Melanocyte of skin (primary cell): ENCODE results near the gene SPIN2A. TPM values are rescaled to one million over a fixed set of nuclear protein-coding genes. Genes with fewer than 3 reads are reported as not detected.

Source experiments
- total RNA-seq, 2 donors: library from RNA; depleted of rRNA; stranded (reverse); fragments of >200 nt; gene quantifications; 2 replicates each; pipeline ENCODE4 v1.2.3, GENCODE V29; 2012

SPIN2A gene
- total RNA-seq: under 1 TPM; 0.33 to 0.34 TPM

DNA sequence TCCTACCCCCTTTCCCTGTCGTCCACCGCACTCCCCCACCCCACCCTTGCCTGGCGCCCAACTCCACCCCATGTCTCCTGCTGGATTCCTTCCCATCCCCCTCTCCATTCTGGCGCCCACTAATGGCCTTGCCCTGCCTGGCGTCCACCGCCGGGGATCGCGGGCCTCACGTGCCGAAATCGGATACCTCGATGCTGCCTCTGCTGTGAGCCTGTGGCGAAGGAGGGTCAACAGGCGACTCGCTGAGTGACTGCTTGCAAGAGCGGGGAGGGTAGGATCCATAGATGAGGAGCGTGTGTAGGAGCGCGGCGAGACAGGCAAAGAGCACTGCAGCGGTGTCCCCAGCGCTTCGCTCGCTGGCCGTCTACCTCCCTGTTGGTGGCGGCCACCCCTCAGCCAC, at the start of gene SPIN2A:
TSS of gene SPIN2A (minus strand) at position 325 of the 400 bp plus-strand sequence. CDS start 800 bp downstream, outside the sequence.

DNA sequence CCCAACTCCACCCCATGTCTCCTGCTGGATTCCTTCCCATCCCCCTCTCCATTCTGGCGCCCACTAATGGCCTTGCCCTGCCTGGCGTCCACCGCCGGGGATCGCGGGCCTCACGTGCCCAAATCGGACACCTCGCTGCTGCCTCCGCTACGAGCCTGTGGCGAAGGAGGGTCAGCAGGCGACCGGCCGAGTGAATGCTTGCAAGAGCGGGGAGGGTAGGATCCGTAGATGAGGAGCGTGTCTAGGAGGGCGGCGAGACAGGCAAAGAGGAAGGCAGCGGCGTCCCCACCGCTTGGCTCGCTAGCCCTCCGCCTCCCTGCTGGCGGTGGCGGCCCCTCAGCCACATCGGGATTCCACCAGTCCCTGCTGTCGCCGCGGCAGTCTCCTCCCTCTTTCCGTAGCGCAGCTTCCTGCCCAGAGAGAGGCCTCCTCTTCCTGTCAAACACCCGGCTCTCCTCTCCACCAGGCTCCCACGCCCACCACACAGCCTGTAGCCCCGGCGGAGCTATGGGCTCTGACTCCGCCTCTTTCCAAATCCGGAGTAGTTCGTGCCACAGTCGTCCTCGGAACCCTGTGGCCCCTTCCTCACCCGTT, 15.9 kb downstream of the SPIN2A start, which contains the start of gene SPIN2B:
TSS of gene SPIN2B (minus strand) at position 387 of the 594 bp plus-strand sequence.

Other genes with a start within 250 kb of the SPIN2A start
- 1 to 10 TPM; 4.8 to 5.0 TPM for gene SPIN3, start 141.9 kb downstream of the SPIN2A start, total RNA-seq
- gene SPIN2B, start 15.8 kb downstream of the SPIN2A start, total RNA-seq: 1 to 10 TPM; 5.2 to 6.0 TPM
- gene FAAH2, start 149.3 kb upstream of the SPIN2A start, total RNA-seq: not detected